HepG2 (cell line): Measurements from ENCODE around the gene ADCY6. TPM values are rescaled to one million over a fixed set of nuclear protein-coding genes. Genes with fewer than 3 reads are reported as not detected.

ENCODE experiments used
- CHD4 ChIP-seq: fragments of 200-600 bp; sonication (generic); IDR thresholded peaks from 2 replicates; pipeline ENCODE4 v1.7.0; 2017; ENCODE audit warnings: mild to moderate bottlenecking, low read length, borderline replicate concordance
- FOXK2 ChIP-seq: fragments of 450-650 bp; IDR thresholded peaks from 2 replicates; pipeline ENCODE4 v1.6.1; 2016
- GATAD2A ChIP-seq: IDR thresholded peaks from 2 replicates; pipeline ENCODE4 v1.6.1; 2016
- HES4 ChIP-seq: sonication (generic); formaldehyde crosslinking; IDR thresholded peaks from 2 replicates; pipeline ENCODE4 v1.9.0; 2021; ENCODE audit warnings: mild to moderate bottlenecking, missing genetic modification reagents, borderline replicate concordance
- IKZF1 ChIP-seq: fragments of 450-650 bp; IDR thresholded peaks from 2 replicates; pipeline ENCODE4 v1.7.1; 2016
- LCORL ChIP-seq, 2 experiments: fragments of 450-650 bp in 1 of 2; sonication (generic) in 1 of 2; formaldehyde crosslinking in 1 of 2; IDR thresholded peaks; 2 replicates each; pipeline versions ENCODE4 v1.5.0 to v1.6.1; 2017 to 2020; ENCODE audit warnings: antibody characterized with exemption in 1 of 2, missing genetic modification reagents in 1 of 2
- MEF2D ChIP-seq: sonication (generic); formaldehyde crosslinking; IDR thresholded peaks from 2 replicates; pipeline ENCODE4 v1.5.1; 2020; ENCODE audit warnings: mild to moderate bottlenecking, missing genetic modification reagents
- REL ChIP-seq: sonication (generic); formaldehyde crosslinking; conservative IDR thresholded peaks from 2 replicates; pipeline ENCODE4 v1.8.0; 2022; ENCODE audit warnings: mild to moderate bottlenecking, missing genetic modification reagents, moderate library complexity
- SRSF4 ChIP-seq: fragments of 200-400 bp; formaldehyde crosslinking; IDR thresholded peaks from one replicate; pipeline ENCODE4 v1.6.1; 2018; ENCODE audit warnings: mild to moderate bottlenecking, low read depth, low read length, moderate library complexity; ENCODE audit not compliant: poor library complexity, severe bottlenecking
- TCF7L2 ChIP-seq: IDR thresholded peaks from 2 replicates; pipeline ENCODE4 v1.6.1; 2011; ENCODE audit warnings: mild to moderate bottlenecking, low read depth, low read length, moderate library complexity
- TSC22D2 ChIP-seq: sonication (generic); formaldehyde crosslinking; IDR thresholded peaks from 2 replicates; pipeline ENCODE4 v1.5.1; 2020; ENCODE audit warnings: missing genetic modification reagents, mild to moderate bottlenecking, borderline replicate concordance
- ZNF296 ChIP-seq: sonication (generic); formaldehyde crosslinking; conservative IDR thresholded peaks from 2 replicates; pipeline ENCODE4 v1.5.0; 2020; ENCODE audit warnings: mild to moderate bottlenecking, missing genetic modification reagents
- ZNF317 ChIP-seq: sonication (generic); formaldehyde crosslinking; IDR thresholded peaks from 2 replicates; pipeline ENCODE4 v1.5.0; 2020; ENCODE audit warnings: mild to moderate bottlenecking, missing genetic modification reagents
- ZNF510 ChIP-seq: sonication (generic); formaldehyde crosslinking; IDR thresholded peaks from 2 replicates; pipeline ENCODE4 v1.4.0; 2020; ENCODE audit warnings: low read depth, mild to moderate bottlenecking, missing genetic modification reagents
- ZNF75D ChIP-seq: sonication (generic); formaldehyde crosslinking; IDR thresholded peaks from 2 replicates; pipeline ENCODE4 v1.8.1; 2023; ENCODE audit warnings: missing genetic modification reagents, mild to moderate bottlenecking, borderline replicate concordance
- ZNF790 ChIP-seq: sonication (generic); formaldehyde crosslinking; IDR thresholded peaks from 2 replicates; pipeline ENCODE4 v1.8.0; 2022; ENCODE audit warnings: missing genetic modification reagents, mild to moderate bottlenecking, borderline replicate concordance
- polyA plus RNA-seq, 8 experiments: library from polyadenylated mRNA; depleted of rRNA in 3 of 8; stranded (reverse) in 7 of 8; unstranded in 1 of 8; fragments of >200 nt; fragmentation: Illumina TruSeq in 4 of 8; extraction: Trizol in 4 of 8; gene quantifications; 2 replicates each; pipeline versions ENCODE4 v1.2.1 to v1.2.3, GENCODE V29; 2011 to 2016; ENCODE audit warnings: low read depth in 4 of 8, missing spikeins in 1 of 8, mixed read lengths in 1 of 8; ENCODE audit not compliant: insufficient read depth in 1 of 8
- total RNA-seq, 5 experiments: library from RNA; depleted of rRNA; stranded (reverse); fragments of >200 nt; fragmentation: Illumina TruSeq; extraction: Trizol; gene quantifications; 2 replicates each; pipeline ENCODE4 v1.2.3, GENCODE V29; 2016; ENCODE audit warnings: low read depth in 1 of 5
- TF ChIP-seq, protein P1 (sequence below): sonication (generic); formaldehyde crosslinking; IDR thresholded peaks from 2 replicates; pipeline ENCODE4 v1.5.0; 2020; ENCODE audit warnings: mild to moderate bottlenecking, missing genetic modification reagents, borderline replicate concordance
- TF ChIP-seq, protein P2 (sequence below): sonication (generic); formaldehyde crosslinking; IDR thresholded peaks from 2 replicates; pipeline ENCODE4 v1.4.0; 2020; ENCODE audit warnings: missing genetic modification reagents
- TF ChIP-seq, protein P3 (sequence below): sonication (generic); formaldehyde crosslinking; IDR thresholded peaks from 2 replicates; pipeline ENCODE4 v1.4.0; 2020; ENCODE audit warnings: missing genetic modification reagents

Gene ADCY6
- total and polyA plus RNA-seq, 2 of the 13 experiments (the other 11 are each of a cell fraction or from before 2014, with no cell fraction given), result 10.6 to 11.8 TPM

- TF ChIP-seq, protein P1, sequence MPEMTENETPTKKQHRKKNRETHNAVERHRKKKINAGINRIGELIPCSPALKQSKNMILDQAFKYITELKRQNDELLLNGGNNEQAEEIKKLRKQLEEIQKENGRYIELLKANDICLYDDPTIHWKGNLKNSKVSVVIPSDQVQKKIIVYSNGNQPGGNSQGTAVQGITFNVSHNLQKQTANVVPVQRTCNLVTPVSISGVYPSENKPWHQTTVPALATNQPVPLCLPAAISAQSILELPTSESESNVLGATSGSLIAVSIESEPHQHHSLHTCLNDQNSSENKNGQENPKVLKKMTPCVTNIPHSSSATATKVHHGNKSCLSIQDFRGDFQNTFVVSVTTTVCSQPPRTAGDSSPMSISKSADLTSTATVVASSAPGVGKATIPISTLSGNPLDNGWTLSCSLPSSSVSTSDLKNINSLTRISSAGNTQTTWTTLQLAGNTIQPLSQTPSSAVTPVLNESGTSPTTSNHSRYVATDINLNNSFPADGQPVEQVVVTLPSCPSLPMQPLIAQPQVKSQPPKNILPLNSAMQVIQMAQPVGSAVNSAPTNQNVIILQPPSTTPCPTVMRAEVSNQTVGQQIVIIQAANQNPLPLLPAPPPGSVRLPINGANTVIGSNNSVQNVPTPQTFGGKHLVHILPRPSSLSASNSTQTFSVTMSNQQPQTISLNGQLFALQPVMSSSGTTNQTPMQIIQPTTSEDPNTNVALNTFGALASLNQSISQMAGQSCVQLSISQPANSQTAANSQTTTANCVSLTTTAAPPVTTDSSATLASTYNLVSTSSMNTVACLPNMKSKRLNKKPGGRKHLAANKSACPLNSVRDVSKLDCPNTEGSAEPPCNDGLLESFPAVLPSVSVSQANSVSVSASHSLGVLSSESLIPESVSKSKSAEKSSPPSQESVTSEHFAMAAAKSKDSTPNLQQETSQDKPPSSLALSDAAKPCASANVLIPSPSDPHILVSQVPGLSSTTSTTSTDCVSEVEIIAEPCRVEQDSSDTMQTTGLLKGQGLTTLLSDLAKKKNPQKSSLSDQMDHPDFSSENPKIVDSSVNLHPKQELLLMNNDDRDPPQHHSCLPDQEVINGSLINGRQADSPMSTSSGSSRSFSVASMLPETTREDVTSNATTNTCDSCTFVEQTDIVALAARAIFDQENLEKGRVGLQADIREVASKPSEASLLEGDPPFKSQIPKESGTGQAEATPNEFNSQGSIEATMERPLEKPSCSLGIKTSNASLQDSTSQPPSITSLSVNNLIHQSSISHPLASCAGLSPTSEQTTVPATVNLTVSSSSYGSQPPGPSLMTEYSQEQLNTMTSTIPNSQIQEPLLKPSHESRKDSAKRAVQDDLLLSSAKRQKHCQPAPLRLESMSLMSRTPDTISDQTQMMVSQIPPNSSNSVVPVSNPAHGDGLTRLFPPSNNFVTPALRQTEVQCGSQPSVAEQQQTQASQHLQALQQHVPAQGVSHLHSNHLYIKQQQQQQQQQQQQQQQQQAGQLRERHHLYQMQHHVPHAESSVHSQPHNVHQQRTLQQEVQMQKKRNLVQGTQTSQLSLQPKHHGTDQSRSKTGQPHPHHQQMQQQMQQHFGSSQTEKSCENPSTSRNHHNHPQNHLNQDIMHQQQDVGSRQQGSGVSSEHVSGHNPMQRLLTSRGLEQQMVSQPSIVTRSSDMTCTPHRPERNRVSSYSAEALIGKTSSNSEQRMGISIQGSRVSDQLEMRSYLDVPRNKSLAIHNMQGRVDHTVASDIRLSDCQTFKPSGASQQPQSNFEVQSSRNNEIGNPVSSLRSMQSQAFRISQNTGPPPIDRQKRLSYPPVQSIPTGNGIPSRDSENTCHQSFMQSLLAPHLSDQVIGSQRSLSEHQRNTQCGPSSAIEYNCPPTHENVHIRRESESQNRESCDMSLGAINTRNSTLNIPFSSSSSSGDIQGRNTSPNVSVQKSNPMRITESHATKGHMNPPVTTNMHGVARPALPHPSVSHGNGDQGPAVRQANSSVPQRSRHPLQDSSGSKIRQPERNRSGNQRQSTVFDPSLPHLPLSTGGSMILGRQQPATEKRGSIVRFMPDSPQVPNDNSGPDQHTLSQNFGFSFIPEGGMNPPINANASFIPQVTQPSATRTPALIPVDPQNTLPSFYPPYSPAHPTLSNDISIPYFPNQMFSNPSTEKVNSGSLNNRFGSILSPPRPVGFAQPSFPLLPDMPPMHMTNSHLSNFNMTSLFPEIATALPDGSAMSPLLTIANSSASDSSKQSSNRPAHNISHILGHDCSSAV (CRISPR knock-in tag), result no peak
- TF ChIP-seq MEF2D (CRISPR knock-in tag) (no peak), TCF7L2 (no peak), FOXK2 (no peak), GATAD2A (no peak; the same call in 1 of the 2 replicates), SRSF4 (no peak), ZNF790 (CRISPR knock-in tag) (no peak), ZNF75D (CRISPR knock-in tag) (no peak), ZNF317 (CRISPR knock-in tag) (no peak), HES4 (no peak), ZNF296 (CRISPR knock-in tag) (no peak), CHD4 (no peak), REL (no peak), ZNF510 (no peak), LCORL (IDR thresholded peaks at IDR 0.05) (no peak), LCORL (CRISPR knock-in tag; IDR thresholded peaks at IDR 0.05) (no peak), IKZF1 (no peak), TSC22D2 (CRISPR knock-in tag) (peak; percentile 66; the same call in 1 of the 2 replicates)
- TF ChIP-seq, protein P2, sequence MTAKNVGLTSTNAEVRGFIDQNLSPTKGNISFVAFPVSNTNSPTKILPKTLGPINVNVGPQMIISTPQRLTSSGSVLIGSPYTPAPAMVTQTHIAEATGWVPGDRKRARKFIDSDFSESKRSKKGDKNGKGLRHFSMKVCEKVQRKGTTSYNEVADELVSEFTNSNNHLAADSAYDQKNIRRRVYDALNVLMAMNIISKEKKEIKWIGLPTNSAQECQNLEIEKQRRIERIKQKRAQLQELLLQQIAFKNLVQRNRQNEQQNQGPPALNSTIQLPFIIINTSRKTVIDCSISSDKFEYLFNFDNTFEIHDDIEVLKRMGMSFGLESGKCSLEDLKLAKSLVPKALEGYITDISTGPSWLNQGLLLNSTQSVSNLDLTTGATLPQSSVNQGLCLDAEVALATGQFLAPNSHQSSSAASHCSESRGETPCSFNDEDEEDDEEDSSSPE (CRISPR knock-in tag), result peak; percentile 73
- TF ChIP-seq, protein P3, sequence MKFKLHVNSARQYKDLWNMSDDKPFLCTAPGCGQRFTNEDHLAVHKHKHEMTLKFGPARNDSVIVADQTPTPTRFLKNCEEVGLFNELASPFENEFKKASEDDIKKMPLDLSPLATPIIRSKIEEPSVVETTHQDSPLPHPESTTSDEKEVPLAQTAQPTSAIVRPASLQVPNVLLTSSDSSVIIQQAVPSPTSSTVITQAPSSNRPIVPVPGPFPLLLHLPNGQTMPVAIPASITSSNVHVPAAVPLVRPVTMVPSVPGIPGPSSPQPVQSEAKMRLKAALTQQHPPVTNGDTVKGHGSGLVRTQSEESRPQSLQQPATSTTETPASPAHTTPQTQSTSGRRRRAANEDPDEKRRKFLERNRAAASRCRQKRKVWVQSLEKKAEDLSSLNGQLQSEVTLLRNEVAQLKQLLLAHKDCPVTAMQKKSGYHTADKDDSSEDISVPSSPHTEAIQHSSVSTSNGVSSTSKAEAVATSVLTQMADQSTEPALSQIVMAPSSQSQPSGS (CRISPR knock-in tag), result no peak
Measured at GRCh38 chr12:48814262-48815125, 25.6 kb upstream of the ADCY6 start (continued).
